ENCODE measurements around the gene CAPN1. TPM values are rescaled to one million over a fixed set of nuclear protein-coding genes. Genes with fewer than 3 reads are reported as not detected.
A peak's percentile ranks its signal among the peaks of the same experiment; 100 is the strongest.

CAPN1 gene
- polyA plus RNA-seq, 2 of the 4 experiments (the other 2 are of a cell fraction), result 63.7 to 93.1 TPM

DNA sequence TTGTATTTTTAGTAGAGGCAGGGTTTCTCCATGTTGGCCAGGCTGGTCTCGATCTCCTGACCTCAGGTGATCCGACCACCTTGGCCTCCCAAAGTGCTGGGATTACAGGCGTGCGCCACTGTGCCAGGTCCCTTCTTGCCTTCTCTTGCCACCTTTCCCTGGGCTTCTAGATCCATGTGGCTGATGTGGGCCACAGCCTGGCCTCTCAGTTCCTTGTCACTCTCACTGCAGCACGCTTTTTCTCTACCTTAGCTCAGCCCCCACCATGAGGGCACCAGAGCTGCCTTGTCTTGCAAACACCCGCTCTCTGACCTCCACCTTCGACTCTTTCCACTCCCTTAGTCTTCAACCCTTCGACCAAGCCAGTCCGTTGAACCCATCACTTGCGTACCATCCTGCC is 7.5 kb downstream of the CAPN1 start:
- no peak overlapping the region for H3K4me3 ChIP-seq
- H3K4me2 ChIP-seq, result no peak overlapping the region
- no peak for ATAC-seq
- DNase-seq (ENCODE audit: low read depth in 1 of 2, low spot score in 1 of 2), result no peak
- ChIA-PET CTCF (interaction anchor here (0.9 kb wide), 1 partner anchor 140 kb away, joined by 3 read pairs; no protein-coding TSS in a partner anchor), POLR2A (no interaction called here)
- no peaks in the 10 kb centered on the region for H3K4me1 ChIP-seq
- H3K9me3 ChIP-seq, result no peaks in the 10 kb centered on the region
- 88% methylated on average over 10 of the region's 10 CpGs for WGBS (ENCODE audit: missing lambda C conversion rate)
- H3K27ac ChIP-seq, result no peak overlapping the region
- TF ChIP-seq CBX2 (IDR thresholded peaks at IDR 0.05; ENCODE audit: borderline replicate concordance, low read depth) (no peak), FOXS1 (CRISPR knock-in tag; IDR thresholded peaks at IDR 0.05) (no peak), RNF2 (IDR thresholded peaks at IDR 0.05; ENCODE audit: borderline replicate concordance, low read depth) (no peak), KDM1A (IDR thresholded peaks at IDR 0.05; ENCODE audit: low read depth) (no peak), MAFK (IDR thresholded peaks at IDR 0.05; ENCODE audit: partially characterized antibody) (no peak), SMC3 (IDR thresholded peaks at IDR 0.05) (no peak), TFCP2L1 (CRISPR knock-in tag; IDR thresholded peaks at IDR 0.05) (no peak), KDM5A (IDR thresholded peaks at IDR 0.05) (no peak), RARB (CRISPR knock-in tag; IDR thresholded peaks at IDR 0.05) (no peak), CHD4 (IDR thresholded peaks at IDR 0.05; ENCODE audit: borderline replicate concordance) (no peak)
- TF ChIP-seq, protein P1, sequence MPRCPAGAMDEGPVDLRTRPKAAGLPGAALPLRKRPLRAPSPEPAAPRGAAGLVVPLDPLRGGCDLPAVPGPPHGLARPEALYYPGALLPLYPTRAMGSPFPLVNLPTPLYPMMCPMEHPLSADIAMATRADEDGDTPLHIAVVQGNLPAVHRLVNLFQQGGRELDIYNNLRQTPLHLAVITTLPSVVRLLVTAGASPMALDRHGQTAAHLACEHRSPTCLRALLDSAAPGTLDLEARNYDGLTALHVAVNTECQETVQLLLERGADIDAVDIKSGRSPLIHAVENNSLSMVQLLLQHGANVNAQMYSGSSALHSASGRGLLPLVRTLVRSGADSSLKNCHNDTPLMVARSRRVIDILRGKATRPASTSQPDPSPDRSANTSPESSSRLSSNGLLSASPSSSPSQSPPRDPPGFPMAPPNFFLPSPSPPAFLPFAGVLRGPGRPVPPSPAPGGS (IDR thresholded peaks at IDR 0.05), result no peak
- TF ChIP-seq, protein P2, sequence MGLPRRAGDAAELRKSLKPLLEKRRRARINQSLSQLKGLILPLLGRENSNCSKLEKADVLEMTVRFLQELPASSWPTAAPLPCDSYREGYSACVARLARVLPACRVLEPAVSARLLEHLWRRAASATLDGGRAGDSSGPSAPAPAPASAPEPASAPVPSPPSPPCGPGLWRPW (IDR thresholded peaks at IDR 0.05), result no peak
- no peak for FAIRE-seq

DNA sequence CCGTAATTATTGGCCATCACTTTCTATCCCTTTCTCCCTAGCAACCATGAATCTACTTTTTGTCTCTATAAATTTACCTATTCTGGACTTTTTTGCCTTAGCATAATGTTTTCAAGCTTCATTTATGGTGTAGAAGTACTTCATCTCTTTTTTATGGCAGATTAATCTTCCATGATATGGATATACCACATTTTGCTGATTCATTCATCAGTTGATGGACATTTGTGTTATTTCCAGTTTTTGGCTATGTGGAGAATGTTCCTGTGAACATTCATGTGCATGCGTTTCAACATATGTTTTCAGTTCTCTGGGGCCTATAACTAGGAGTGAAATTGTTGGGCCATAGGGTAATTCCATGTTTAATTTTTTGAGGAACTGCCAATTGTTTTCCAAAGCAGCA is 12.8 kb downstream of the CAPN1 start:
- no peaks in the 10 kb centered on the region for H3K4me1 ChIP-seq
- no peak overlapping the region for H3K4me3 ChIP-seq
- DNase-seq (ENCODE audit: low read depth in 1 of 2, low spot score in 1 of 2), result no peak
- ChIA-PET CTCF (no interaction called here), POLR2A (no interaction called here)
- TF ChIP-seq, protein P3, sequence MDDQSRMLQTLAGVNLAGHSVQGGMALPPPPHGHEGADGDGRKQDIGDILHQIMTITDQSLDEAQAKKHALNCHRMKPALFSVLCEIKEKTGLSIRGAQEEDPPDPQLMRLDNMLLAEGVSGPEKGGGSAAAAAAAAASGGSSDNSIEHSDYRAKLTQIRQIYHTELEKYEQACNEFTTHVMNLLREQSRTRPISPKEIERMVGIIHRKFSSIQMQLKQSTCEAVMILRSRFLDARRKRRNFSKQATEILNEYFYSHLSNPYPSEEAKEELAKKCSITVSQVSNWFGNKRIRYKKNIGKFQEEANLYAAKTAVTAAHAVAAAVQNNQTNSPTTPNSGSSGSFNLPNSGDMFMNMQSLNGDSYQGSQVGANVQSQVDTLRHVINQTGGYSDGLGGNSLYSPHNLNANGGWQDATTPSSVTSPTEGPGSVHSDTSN (IDR thresholded peaks at IDR 0.05), result no peak
- TF ChIP-seq MYC (IDR thresholded peaks at IDR 0.05; ENCODE audit: borderline replicate concordance, low read length), result no peak
- no peak for TF ChIP-seq RAD21 (conservative IDR thresholded peaks at IDR 0.05 in 1 of 2, IDR thresholded peaks at IDR 0.05 in 1 of 2)
- no peak for TF ChIP-seq ESRRA (IDR thresholded peaks at IDR 0.05; ENCODE audit: borderline replicate concordance, low read length)
- TF ChIP-seq MAFK (IDR thresholded peaks at IDR 0.05; ENCODE audit: partially characterized antibody), result no peak
- TF ChIP-seq, protein P4, sequence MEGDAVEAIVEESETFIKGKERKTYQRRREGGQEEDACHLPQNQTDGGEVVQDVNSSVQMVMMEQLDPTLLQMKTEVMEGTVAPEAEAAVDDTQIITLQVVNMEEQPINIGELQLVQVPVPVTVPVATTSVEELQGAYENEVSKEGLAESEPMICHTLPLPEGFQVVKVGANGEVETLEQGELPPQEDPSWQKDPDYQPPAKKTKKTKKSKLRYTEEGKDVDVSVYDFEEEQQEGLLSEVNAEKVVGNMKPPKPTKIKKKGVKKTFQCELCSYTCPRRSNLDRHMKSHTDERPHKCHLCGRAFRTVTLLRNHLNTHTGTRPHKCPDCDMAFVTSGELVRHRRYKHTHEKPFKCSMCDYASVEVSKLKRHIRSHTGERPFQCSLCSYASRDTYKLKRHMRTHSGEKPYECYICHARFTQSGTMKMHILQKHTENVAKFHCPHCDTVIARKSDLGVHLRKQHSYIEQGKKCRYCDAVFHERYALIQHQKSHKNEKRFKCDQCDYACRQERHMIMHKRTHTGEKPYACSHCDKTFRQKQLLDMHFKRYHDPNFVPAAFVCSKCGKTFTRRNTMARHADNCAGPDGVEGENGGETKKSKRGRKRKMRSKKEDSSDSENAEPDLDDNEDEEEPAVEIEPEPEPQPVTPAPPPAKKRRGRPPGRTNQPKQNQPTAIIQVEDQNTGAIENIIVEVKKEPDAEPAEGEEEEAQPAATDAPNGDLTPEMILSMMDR (IDR thresholded peaks at IDR 0.05), result no peak
- no peak for TF ChIP-seq PHF8 (IDR thresholded peaks at IDR 0.05; ENCODE audit: borderline replicate concordance, low read depth)
- TF ChIP-seq EP300 (IDR thresholded peaks at IDR 0.05), result no peak
- TF ChIP-seq, protein P5, sequence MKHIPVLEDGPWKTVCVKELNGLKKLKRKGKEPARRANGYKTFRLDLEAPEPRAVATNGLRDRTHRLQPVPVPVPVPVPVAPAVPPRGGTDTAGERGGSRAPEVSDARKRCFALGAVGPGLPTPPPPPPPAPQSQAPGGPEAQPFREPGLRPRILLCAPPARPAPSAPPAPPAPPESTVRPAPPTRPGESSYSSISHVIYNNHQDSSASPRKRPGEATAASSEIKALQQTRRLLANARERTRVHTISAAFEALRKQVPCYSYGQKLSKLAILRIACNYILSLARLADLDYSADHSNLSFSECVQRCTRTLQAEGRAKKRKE (CRISPR knock-in tag; IDR thresholded peaks at IDR 0.05; ENCODE audit: low read depth), result no peak
- no peak for TF ChIP-seq ZC3H11A (IDR thresholded peaks at IDR 0.05)
- no peak for TF ChIP-seq KDM1A (IDR thresholded peaks at IDR 0.05; ENCODE audit: low read depth)
- no peak for TF ChIP-seq POLR2A (IDR thresholded peaks at IDR 0.05; ENCODE audit: low read length)
- H3K4me2 ChIP-seq, result no peak overlapping the region
- peak; percentile 18 for FAIRE-seq
- ATAC-seq, result no peak
- WGBS (ENCODE audit: missing lambda C conversion rate), result 100% methylated on average over 2 of the region's 2 CpGs
- no peaks in the 10 kb centered on the region for H3K9me3 ChIP-seq
- H3K27ac ChIP-seq, result no peak overlapping the region

All from A549 (cell line).